NK-92 treated with Interleukin-12 subunit alpha and Interleukin-12 subunit beta, amount 100 ng/mL, for 24 hours (cell line): ENCODE measurements around the gene LRRK2.
"Not testable (repeated sequence)": the region's sequence is repeated elsewhere in the genome, so short reads cannot be mapped to it uniquely, and the experiment has no call there.

Experiments
- DNase-seq: peaks from one replicate; lab custom pipeline; 2025; lab: John Stamatoyannopoulos, UW

Gene LRRK2

DNA sequence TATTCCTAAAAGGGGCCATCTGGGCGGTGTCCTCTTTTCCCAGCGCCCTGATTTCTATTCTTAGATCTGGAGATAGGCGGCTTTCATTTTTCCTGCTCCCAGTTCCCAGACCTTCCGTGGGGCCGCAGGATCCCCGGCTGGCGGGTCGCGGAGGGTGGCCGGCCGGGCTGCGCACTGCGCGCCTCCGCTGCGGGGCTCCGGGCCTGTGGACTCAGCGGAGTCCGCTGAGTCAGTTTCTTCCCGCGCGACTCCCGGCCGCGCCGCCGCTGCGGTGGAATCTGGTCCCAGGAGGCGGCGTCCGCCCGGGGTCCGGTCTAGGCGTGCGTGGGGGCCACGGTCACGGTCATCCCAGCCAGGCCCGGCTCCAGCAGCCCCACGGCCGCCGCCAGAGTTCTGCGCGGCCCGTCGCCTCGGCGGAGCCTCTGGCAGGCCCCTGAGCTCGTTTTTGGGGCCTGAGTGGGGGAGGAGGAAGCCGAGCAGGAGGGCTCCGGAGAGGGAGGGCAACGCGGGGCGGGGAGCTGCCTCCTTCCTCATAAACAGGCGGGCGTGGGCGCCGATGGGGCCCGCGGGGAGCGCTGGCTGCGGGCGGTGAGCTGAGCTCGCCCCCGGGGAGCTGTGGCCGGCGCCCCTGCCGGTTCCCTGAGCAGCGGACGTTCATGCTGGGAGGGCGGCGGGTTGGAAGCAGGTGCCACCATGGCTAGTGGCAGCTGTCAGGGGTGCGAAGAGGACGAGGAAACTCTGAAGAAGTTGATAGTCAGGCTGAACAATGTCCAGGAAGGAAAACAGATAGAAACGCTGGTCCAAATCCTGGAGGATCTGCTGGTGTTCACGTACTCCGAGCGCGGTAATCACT is at the start of gene LRRK2:
Gene LRRK2, plus strand, starts transcription at position 559 of the 853 bp plus-strand sequence. Its CDS starts 135 bp downstream, at position 694.
- DNase-seq, result no peak

DNA sequence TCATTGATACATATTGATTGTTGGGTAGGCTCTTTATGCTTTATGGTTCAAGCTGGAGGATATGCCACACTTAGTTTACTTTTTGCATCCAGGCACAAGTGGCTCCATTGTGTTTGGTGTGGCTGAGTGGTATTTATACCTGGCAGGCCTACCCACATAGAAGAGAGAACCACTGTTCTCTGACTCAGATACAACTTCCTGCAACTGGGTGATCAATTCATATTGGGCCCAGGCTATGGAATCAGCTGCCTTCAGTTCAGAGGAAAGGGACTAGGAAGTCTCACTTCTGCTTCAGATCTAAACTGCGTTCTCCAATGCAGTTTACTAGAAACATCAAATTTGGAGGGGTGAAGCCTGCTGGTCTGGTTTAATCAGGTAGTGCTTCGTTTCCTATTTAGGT is 49.8 kb upstream of the LRRK2 start:
- no peak for DNase-seq

DNA sequence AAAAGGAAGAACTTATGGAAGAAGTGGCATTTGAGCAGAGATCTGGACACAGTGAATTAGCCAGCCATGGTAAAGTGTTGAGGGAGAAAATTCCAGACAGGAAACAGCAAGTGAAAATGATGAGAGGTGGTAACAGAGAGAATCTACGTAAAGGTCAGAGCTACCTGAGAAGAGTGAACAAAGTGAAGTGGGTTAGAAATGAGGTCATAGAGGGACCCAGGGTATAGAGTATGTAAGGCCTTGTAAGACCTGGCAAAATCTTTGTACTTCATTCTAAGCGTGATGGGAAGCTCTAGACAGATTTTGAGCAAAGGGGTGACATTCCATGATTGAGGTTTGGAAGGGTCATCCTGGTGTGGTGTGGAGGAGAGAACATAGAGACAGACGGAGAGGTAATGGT is 49.3 kb upstream of the LRRK2 start:
- no peak for DNase-seq

GRCh38 chr12:40178701-40179100 is 46.1 kb upstream of the LRRK2 start:
- DNase-seq, result no peak

DNA sequence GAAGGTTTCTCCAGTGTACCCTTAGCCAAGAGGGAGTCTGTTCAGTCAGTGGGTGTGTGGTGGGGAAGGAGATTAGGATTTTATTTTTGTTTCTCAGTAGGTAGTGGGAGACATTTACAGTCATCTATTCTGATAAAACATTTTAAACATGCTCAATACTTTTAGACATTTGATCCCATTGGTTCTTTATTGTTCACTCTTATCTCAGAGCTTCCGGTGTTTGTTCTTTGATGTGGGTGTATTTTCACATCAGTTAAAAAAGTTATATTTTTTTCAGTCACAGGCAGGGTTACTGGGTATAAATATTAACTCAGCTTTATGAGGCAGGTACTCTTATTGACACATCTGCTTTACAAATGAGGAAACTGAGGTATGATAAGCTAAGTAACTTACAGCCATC is 43.3 kb upstream of the LRRK2 start:
- no peak for DNase-seq

DNA sequence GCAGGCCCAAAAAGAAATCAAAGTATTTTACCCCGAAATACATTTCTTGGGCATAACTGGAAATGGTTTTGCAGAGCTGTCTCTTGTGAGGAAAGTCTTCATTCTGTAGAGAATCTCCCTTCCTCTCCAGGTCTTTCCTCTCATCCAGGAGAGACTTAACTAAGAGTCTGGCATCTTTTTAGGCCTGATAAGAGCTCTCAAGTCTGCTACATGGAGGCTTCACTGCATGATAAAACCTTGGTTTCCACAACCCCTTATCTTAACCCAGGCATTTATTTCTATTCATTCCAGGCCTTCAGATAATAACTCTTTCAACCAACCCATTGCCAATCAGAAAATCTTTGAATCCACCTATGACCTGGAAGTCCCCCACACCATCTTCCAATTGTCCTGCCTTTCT is 41.1 kb upstream of the LRRK2 start:
- DNase-seq, result no peak

DNA sequence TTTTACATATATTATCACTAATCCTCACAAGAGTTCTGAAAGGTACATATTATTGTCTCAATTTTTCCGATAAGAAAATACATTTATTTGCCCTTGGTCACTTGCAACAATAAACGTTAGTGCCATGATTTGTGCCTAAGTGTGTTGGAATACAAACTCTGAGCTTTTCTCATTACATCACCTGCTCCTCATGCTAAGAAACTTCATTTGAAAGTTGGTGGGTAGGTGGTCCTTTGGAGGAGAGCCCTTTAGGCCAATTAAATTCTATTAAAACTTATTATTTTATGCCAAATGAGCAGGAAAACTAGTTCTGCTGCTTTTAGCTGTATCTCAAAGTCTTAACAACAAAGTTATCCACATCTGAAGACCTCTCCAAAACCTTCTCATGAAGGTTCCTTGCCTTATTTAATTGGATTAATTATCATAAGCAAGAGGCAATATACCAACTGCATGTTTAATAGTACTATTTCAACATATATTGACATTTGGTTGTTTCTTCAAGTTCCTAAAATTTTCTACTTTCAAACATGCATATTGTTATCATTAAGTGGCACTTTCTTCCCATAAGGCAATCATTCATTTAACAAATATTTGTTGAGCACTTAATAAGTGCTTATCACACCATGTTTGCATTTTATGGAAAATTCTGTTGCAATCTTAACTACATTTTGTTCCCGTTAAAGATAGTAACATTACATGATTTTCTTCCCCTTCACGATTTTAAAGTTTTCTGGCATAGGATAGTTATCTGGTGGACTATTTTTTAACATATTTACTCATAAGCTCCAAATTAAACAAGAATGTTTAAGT is 40.1 kb upstream of the LRRK2 start:
- DNase-seq, result no peak

DNA sequence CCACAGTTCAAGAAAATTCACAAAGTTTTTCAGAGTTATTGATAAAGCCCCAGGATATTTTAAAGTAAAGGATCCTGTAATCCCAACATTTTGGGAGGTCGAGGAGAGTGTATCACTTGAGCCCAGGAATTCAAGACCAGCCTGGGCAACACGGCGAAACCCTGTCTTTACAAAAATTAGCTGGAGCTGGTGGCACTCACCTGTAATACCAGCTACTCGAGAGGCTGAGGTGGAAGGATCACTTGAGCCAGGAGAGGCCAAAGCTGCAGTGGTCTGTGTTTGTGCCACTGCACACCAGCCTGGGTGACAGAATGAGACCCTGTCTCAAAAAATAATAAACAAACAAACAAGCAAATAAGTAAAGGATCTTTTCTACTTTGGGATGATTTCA is 39.5 kb upstream of the LRRK2 start:
- no peak for DNase-seq

DNA sequence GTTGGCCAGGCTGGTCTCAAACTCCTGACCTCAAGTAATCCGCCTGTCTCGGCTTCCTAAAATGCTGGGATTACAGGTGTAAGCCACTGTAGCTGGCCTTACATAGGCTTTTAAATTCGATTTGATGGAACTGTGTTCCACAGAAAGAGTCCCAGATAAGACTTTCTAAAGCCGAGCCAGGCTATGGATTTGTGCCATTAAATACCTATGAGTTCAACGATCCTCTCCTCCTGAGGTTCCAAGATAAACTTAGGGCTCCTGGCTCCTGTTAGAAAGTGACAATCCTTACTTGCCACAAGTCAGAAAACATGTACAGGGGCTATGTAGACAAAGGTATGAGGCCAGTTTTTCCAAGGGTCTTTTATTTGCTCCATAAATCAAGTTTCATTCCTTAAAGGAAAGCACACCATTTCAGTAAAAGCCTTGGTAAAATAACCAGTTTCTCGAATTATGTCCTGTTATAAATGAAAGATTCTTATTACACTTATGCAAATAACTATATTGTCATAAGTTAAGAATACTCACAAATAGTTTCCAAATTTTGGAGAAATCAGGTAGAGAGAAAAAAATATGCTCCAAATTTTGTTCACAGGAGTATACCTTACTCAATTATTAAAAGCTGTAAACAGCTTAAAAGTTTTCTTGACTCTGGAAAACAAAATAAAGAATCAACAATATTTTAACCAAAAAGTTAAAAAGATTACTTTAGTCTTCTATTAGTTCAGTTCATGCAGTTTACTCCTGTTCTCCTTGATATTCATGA is 36.1 kb upstream of the LRRK2 start:
- DNase-seq, result no peak

- DNase-seq, result no peak
These were observed 32.0 kb upstream of the LRRK2 start for GRCh38 chr12:40192704-40193255.

- no peak for DNase-seq
These were observed 30.0 kb upstream of the LRRK2 start for GRCh38 chr12:40194846-40195245.

GRCh38 chr12:40197590-40197989 is 27.2 kb upstream of the LRRK2 start:
- DNase-seq, result no peak

GRCh38 chr12:40198601-40199000 is 26.2 kb upstream of the LRRK2 start:
- DNase-seq, result no peak

DNA sequence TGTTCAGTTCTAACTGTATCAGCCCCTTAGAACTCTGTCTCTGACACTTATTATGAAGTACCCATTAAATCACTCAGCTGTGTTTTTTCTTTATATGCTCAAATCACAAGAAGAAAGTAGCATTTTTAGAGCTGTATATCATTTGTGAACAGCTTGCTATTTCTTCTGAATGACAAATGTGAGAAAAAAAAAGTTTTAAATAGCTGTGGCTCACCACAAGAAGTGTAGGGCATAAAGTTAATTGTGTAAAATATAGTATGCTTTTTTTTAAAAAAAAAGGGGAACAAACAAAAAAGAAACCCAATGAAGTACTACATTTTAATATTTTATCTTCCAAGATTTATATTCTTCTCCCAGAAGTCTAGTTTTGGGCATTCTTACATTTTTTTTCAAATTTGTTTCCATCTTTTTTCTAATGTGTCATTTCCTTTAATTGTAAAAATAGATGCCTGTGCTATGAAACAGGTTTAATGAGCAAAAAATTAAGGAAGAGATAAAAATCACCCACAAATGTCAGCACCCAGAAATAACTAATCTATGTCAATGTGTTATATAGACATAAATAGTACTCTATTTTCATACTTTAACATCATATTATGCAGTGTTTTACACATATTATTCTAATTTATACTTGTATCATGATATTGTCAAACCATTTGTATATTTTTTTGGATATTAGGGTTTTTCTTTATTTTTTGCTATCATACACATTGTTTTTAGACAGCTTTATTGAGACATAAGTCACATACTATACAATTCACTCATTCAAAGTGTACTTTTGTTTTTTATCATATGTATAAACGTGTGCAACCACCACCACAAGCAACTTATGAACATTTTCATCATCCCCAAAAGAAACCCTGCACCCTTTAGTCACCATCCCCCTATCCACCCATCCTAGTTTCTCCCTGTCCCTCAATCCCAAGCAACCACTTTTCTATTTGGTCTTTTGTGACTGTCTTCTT is 22.4 kb upstream of the LRRK2 start:
- DNase-seq, result no peak

DNA sequence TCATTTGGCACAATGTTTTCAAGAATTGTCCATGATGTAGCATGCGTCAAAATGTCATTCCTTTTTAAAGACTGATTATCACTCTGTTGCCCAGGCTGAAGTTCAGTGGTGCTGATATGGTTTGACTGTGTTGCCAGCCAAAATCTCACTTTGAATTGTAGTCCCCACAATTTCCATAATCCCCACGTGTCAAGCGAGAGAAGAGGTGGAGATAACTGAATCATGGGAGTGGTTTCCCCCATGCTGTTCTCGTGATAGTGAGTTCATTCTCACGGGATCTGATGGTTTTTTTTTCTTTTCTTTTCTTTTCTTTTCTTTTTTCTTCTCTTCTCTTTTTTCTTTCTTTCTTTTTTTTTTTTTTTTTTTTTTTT is 21.8 kb upstream of the LRRK2 start:
- DNase-seq, result no peak

- DNase-seq, result no peak
These were observed 20.5 kb upstream of the LRRK2 start for GRCh38 chr12:40204337-40204736.

- no peak for DNase-seq
These were observed 17.2 kb upstream of the LRRK2 start for GRCh38 chr12:40207551-40207950.

DNA sequence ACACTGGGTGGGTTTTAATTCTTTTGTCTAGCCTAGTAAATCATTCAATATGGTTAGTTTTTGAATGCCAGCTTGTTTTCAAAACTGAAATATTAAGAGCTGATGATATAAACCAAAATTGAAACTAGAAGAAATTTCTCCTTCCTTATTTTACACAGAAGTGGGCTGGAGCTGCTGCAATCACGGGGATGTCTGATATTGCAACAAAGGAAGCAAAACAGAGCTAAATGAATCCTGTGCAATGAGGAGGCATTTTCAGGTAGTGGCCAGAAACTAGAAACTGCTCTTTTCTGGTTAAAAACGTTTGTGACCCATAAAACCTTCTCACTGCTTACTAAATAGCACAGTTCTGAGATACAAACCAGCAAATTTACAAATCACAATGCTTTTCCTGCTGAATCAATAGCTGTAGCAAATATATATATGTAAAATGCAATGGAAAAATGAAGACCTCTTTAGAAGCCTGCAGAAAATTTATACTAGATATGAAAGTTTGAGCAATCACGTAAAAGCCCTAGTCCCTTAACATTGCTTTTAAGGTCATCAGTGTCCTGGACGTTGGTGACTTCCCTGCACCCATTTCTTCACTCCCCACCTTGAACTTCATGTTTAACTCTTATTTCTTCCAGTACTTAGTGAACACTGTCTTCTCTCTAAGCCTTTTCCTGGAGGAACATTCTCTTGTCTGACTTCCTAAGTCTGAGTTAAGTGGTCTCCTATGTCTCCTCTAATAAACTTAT is 15.9 kb upstream of the LRRK2 start:
- DNase-seq, result no peak

DNA sequence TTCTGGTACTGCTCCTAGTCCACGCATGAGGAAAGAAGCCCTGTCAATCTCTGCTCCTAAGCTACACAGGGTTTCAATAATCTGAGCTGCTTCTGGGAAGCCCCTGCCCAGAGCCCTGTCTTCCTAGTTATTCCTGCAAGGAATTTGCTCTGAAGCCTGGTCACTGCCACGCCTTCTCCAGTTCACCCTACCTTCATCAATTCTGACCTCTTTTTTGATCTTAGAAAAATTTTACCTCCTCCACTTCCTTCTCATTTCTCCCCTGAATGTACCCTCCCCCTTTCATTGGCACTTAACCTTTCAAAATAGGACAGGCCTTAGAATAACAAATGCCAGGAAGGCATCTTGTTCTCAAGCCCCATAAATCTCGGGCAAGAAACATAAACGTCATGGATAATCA is 14.9 kb upstream of the LRRK2 start:
- no peak for DNase-seq

GRCh38 chr12:40211186-40211585 is 13.6 kb upstream of the LRRK2 start:
- not testable (repeated sequence) for DNase-seq
